Activated T-cell treated with anti-CD3 and anti-CD28 coated beads, Interleukin-2, amount 50 U/mL, for 48 hours (primary cell): Measurements from ENCODE around the gene TBXAS1.
A peak's percentile ranks its signal among the peaks of the same experiment; 100 is the strongest.

Experiments used
- DNase-seq, 2 experiments: peaks; one replicate each; pipeline ENCODE4 v3.0.0-alpha.2; 2020

The TBXAS1 gene

GRCh38 chr7:139855498-139856270, 26.6 kb downstream of the TBXAS1 start:
- peak in 1 of 2 experiments; percentile 34 for DNase-seq

- no peak for DNase-seq
Observed at GRCh38 chr7:139857791-139858190, 28.7 kb downstream of the TBXAS1 start.

DNA sequence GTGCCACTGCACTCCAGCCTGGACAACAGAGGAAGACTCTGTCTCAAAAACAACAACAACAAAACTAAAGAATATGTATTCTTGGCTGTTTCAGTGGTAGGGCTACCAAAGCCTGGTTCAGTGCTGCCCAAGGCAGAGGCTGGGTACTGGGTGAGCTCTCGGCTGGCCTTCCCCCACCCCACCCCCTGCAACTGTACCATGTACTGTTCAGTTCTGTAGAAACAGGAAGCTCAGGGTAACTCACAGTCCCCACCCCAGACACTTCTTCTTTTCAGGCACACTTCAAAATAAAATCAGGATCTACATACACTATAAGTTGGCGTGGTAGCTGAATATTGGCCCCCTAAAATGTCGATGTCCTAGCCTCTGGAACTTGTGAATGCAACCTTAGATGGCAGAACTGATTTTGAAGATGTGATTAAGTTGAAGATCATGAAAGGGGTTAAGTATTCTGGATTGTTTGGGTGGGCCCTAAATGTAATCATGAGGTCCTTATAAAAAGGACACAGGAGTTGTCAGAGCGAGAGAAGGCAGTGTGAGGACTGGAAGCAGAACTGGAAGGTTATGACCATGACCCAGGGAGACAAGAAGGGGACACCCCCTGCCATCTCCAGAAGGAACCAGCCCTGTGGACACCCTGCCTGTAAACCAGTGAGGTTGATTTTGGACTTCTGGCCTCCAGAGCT, 31.2 kb downstream of the TBXAS1 start:
- no peak for DNase-seq

GRCh38 chr7:139861803-139862202, 32.7 kb downstream of the TBXAS1 start:
- DNase-seq = no peak

DNA sequence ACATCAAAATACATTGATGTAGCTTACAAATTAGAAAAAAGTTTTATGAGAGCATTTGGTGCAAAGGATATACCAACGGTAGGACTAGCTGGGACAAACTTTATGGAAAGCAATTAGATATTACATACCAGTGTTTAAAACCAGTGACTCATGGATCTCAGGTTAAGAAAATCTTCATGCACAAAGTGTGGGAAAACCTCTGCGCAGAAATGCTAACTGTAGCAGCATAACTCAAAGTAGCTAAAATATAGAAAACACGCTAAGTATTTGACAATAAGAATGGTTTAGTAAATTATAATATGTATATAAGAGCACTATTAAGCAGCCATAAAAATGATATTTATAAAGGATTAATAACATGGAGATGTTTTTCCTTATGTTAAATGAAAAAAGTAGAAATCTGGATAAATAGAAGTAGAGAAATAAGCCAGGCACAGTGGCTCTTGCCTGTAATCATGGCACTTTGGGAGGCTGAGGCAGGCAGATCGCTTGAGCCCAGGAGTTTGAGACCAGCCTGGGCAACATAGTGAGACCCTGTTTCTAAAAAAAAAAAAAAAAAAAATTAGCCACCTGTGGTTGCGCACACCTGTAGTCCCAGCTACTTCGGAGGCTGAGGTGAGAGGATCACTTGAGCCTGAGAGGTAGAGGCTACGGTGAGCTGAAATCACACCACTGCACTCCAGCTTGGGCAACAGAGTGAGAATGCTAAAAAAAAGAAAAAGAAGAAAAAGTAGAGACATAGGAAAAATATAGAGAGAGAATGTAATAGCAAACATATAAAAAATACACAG, 37.2 kb downstream of the TBXAS1 start:
- no peak for DNase-seq

GRCh38 chr7:139867847-139868246, 38.8 kb downstream of the TBXAS1 start:
- no peak for DNase-seq

DNA sequence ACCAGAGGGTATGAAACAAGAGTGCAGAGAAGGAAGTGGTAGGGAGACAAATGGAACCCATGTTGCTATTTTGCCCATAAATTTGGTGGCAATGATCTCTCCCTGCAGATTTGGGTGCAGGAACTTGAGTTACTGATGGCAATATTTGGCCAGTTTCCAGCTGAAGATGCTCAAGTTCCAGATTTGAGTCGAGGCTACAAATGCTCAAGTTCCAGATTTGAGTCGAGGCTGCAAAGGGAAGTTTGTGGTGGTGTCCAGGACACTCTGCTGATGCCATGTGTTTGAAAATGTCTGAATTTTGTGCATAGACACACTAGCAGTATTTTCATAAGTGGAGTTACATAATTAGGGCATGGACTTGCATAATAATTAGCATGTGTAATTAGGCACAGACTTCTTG, 40.8 kb downstream of the TBXAS1 start:
- no peak for DNase-seq

DNA sequence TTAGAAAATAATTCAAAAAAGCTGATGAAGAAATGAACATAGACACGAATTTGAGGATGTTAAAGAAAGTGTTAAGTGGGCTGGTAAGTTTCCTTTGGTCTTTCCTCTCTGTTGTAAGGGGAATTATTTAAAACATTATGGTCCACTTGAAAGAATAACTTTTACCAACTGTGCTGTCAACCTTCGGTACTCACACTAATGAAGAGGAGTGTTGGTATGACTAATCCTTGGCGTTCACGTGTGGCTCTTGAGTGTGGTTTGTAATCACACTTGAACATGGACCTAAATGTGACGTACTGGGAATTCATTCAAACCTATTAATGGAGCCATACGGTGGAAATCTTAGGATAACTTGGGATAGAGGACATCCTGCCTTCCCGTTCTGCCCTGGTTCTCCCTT, 41.3 kb downstream of the TBXAS1 start:
- no peak for DNase-seq

GRCh38 chr7:139871331-139871730, 42.3 kb downstream of the TBXAS1 start:
- no peak for DNase-seq

DNA sequence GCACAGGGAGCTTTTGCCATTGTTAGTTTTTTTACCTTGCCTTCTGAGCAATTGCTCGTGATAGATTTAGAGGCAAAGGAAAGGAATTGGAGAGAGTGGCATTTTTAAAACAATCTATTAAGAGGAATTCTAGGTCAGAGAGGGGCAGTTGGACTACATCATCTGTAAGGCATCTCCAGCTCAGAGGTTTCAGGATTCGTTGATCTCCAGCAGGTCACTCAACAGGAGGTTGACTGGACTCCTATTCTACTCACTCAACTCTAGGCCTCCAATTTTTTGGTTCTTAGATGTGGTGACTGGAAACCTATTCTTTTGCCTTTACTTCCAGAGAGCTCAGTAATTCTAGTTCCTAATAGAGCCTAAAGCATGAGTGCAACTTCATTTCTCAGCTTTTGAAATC, 42.8 kb downstream of the TBXAS1 start:
- DNase-seq = no peak

GRCh38 chr7:139873593-139874301, 44.7 kb downstream of the TBXAS1 start:
- DNase-seq = no peak

GRCh38 chr7:139874302-139874629, 45.2 kb downstream of the TBXAS1 start:
- no peak for DNase-seq

DNA sequence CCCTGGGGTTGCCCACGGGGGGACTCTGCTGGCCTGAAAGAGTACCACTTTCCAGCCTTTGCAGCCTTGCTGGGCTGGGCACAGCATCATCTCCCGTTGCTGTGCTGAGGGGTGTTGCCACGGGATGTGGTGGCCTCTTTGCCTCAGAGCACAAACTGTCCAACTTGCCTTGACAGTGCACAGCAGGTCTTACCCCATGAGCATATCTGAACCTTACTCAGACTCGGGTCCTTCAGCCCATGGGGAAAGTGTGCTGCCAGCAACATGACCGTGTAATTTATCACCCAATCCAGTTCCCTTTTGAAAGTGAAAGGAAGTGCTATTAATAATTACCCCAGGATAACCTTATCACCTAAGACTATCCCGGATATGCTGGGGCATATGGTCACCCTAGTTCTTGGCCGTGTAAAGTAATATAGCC, 46.8 kb downstream of the TBXAS1 start:
- no peak for DNase-seq

DNA sequence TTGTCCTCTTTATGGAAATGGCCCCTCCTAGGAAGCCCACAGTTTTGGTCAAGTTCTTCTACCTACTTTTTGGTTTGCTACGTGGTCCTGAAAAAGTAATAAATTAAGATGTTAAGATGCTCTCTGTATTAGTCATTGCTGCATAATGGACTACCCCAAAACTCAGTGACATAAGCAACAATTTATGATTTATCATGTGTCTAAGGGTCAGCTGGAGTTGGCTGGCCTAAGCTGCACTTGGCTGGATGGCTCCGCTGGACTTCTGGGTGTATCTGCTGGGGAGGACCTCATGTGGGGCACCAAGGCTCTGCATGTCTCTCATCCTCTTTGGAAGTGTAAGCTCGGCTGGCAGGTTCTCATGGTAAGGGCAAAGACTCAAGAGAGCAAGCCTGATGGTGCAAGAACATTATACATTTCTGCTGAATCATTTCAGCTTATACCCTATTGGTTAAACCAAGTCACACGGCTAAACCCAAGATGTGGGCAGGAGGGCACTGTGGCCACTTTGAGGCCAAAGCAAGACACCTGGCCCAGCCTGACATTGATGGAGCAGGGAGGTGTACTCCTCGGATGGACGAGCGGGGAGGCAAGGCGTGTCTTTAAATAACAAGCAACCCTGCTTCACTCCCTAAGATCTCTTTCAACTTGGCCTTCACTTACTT, 47.7 kb downstream of the TBXAS1 start:
- no peak for DNase-seq

DNA sequence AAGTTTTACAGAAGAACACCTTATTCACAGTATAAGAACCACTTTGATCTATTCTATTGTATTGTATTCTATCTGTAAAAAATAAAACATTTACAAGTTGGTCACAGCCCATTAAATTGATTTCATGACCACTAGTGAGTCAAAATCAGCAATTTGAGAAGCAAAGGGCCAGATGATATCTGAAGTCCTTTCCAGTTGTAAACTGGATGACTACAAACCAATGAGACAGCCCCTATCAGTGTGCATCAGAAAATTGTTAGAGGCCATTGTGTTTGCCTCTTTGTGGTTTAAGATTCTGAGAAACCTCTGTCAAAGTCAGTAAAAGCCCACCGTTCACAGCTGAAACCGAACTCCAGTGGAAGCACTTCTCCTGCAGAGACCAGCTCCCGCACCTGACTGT, 54.8 kb downstream of the TBXAS1 start:
- DNase-seq = no peak

GRCh38 chr7:139884441-139884840, 55.4 kb downstream of the TBXAS1 start:
- no peak for DNase-seq

DNA sequence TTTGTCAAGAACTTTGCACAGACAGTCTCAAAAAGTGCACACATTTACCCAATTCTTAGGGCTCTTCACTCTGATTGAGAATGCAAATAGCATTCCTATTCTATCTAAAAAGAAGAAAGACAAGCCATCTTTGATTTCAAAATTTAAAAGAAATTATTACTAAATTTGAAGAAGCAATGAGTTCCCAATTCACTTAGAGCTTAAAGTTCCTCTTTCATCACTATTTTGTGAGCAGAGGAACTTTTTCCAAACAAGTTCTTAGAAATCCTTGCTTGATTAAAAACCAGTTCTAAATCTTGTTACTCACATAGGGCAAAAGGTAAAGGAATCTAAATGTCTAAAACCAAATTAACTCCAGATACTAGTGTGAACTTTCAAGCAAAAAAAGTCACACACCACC, 56.4 kb downstream of the TBXAS1 start:
- DNase-seq = no peak

DNA sequence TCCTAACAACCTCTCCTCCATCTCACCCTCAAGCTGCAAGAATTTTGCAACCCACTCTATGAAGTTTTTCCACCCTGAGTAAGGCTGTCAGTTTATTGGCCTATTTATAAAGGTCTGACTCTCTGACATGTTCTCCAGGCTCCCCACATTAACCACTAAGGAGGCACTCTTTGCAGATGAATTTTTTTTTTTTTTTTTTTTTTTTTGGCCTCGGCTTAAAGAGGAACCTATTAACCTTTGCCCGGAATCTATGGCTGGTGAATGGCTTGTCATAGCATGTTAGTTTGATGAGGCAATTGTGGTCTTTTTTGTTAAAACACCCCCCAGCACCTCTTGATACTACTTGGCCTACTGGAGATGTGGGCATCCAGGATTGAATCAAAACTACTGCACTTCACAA, 57.1 kb downstream of the TBXAS1 start:
- DNase-seq = no peak

DNA sequence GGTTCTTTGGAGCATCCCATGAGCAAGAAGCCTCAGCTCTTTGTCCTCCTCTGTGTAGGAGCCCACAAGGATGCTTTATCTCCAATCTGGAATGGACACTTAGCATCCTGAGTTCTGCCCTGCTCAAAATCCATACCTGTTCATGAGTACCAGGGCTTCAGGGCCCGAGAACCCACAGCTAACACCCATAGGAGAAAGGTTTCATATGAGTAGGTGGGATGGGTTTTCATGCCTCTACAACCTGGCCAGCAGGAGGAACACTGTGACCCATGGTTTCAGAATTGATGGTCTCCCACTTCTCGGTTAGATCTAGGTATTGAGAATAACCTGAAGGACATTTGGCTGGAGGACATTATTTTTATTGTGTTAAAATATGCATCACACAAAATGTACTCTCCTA, 57.8 kb downstream of the TBXAS1 start:
- no peak for DNase-seq

GRCh38 chr7:139887992-139888481, 59.0 kb downstream of the TBXAS1 start:
- no peak for DNase-seq

- no peak for DNase-seq
Observed at GRCh38 chr7:139889186-139889871, 60.3 kb downstream of the TBXAS1 start.

GRCh38 chr7:139893461-139893860, 64.4 kb downstream of the TBXAS1 start:
- DNase-seq = no peak
